BLaER1 treated with 17β-estradiol and CSF1 and Interleukin-3, amounts not matched to agents 10 nM and 100 nM (cell line): ENCODE data around the gene INPP5E.

Experiments
- H3K27ac ChIP-seq, 11 experiments: shearing (Covaris generic); formaldehyde crosslinking; 2 replicates each; pipeline ENCODE4 v1.8.1; 2022
- H3K27me3 ChIP-seq, 11 experiments: shearing (Covaris generic); formaldehyde crosslinking; 2 replicates each; pipeline ENCODE4 v1.8.1; 2022
- H3K36me3 ChIP-seq, 11 experiments: shearing (Covaris generic); formaldehyde crosslinking; 2 replicates each; pipeline ENCODE4 v1.8.1; 2022
- H3K4me1 ChIP-seq, 10 experiments: shearing (Covaris generic); formaldehyde crosslinking; 2 replicates each; pipeline ENCODE4 v1.8.1; 2022
- H3K4me2 ChIP-seq, 11 experiments: shearing (Covaris generic); formaldehyde crosslinking; 2 replicates each; pipeline ENCODE4 v1.8.1; 2022
- H3K4me3 ChIP-seq, 10 experiments: shearing (Covaris generic); formaldehyde crosslinking; 2 replicates each; pipeline ENCODE4 v1.8.1; 2022
- H3K9ac ChIP-seq, 11 experiments: shearing (Covaris generic); formaldehyde crosslinking; 2 replicates each; pipeline ENCODE4 v1.8.1; 2022
- H3K9me3 ChIP-seq, 11 experiments: shearing (Covaris generic); formaldehyde crosslinking; replicated peaks in 1 of 11; 2 replicates each; pipeline ENCODE4 v1.8.1; 2022
- H4K20me1 ChIP-seq, 11 experiments: shearing (Covaris generic); formaldehyde crosslinking; 2 replicates each; pipeline ENCODE4 v1.8.1; 2022
- Cebpa-rat ChIP-seq, 11 experiments: shearing (Covaris generic); IDR thresholded peaks; 2 replicates each; pipeline ENCODE4 v1.8.1; 2022

Gene INPP5E

GRCh38 chr9:136387217-136387616 is 52.4 kb downstream of the INPP5E start:
- Histone ChIP-seq H3K4me2 (no peak overlapping the region), H3K27ac (no peak overlapping the region), H3K27me3 (no peaks in the 10 kb centered on the region), H3K4me1 (peaks cover 0 to 30% (median 14%) of the 10 kb centered on the region in 10 experiments; a peak in 16 of 20 replicates), H3K9me3 (no peaks in the 10 kb centered on the region), H3K4me3 (no peak overlapping the region), H4K20me1 (peaks cover 0 to 73% (median 53%) of the 10 kb centered on the region in 11 experiments; a peak in 19 of 22 replicates), H3K9ac (no peak overlapping the region), H3K36me3 (peaks cover 87 to 100% (median 98%) of the 10 kb centered on the region in 11 experiments)
- TF ChIP-seq Cebpa-rat (IDR thresholded peaks at IDR 0.05): no peak

- H3K9me3 ChIP-seq: no peaks in the 10 kb centered on the region
- H3K27me3 ChIP-seq: no peaks in the 10 kb centered on the region
- no peak overlapping the region for H3K27ac ChIP-seq
- no peak overlapping the region for H3K4me3 ChIP-seq
- peak overlapping the region in 3 of 11 experiments; percentile 6 to 21 (median 17); a peak in 1 of 22 replicates for H3K4me2 ChIP-seq
- peaks cover 0 to 30% (median 14%) of the 10 kb centered on the region in 10 experiments; a peak in 16 of 20 replicates for H3K4me1 ChIP-seq
- no peak overlapping the region for H3K9ac ChIP-seq
- H4K20me1 ChIP-seq: peaks cover 0 to 69% (median 45%) of the 10 kb centered on the region in 11 experiments; a peak in 18 of 22 replicates
- TF ChIP-seq Cebpa-rat (IDR thresholded peaks at IDR 0.05): no peak
- H3K36me3 ChIP-seq: peaks cover 87 to 100% (median 98%) of the 10 kb centered on the region in 11 experiments
These were observed 53.6 kb downstream of the INPP5E start for GRCh38 chr9:136386018-136386417.

GRCh38 chr9:136385015-136385414 is 54.6 kb downstream of the INPP5E start:
- Histone ChIP-seq H3K36me3 (peaks cover 89 to 100% (median 98%) of the 10 kb centered on the region in 11 experiments), H3K9ac (no peak overlapping the region), H3K9me3 (no peaks in the 10 kb centered on the region), H3K27me3 (no peaks in the 10 kb centered on the region), H3K4me2 (peak overlapping the region in 9 of 11 experiments; percentile 0 to 34 (median 27); a peak in 10 of 22 replicates), H3K4me1 (peaks cover 0 to 30% (median 14%) of the 10 kb centered on the region in 10 experiments; a peak in 16 of 20 replicates), H3K27ac (no peak overlapping the region), H3K4me3 (no peak overlapping the region), H4K20me1 (peaks cover 0 to 76% (median 44%) of the 10 kb centered on the region in 11 experiments; a peak in 18 of 22 replicates)
- TF ChIP-seq Cebpa-rat (IDR thresholded peaks at IDR 0.05): no peak

GRCh38 chr9:136383436-136383835 is 56.2 kb downstream of the INPP5E start:
- H4K20me1 ChIP-seq: peaks cover 0 to 74% (median 39%) of the 10 kb centered on the region in 11 experiments; a peak in 17 of 22 replicates
- H3K4me2 ChIP-seq: no peak overlapping the region
- no peak overlapping the region for H3K27ac ChIP-seq
- TF ChIP-seq Cebpa-rat (IDR thresholded peaks at IDR 0.05): no peak
- no peaks in the 10 kb centered on the region for H3K27me3 ChIP-seq
- H3K36me3 ChIP-seq: peaks cover 88 to 100% (median 96%) of the 10 kb centered on the region in 11 experiments
- H3K4me1 ChIP-seq: peaks cover 0 to 22% (median 14%) of the 10 kb centered on the region in 10 experiments; a peak in 16 of 20 replicates
- H3K9ac ChIP-seq: 0 out of 22 replicates have a peak overlapping the region, but pooled peaks of 1 of the 11 experiments have one; percentile 22
- no peaks in the 10 kb centered on the region for H3K9me3 ChIP-seq
- no peak overlapping the region for H3K4me3 ChIP-seq

- H3K4me1 ChIP-seq: peaks cover 13 to 35% (median 24%) of the 10 kb centered on the region in 10 experiments
- H3K36me3 ChIP-seq: peaks cover 82 to 99% (median 92%) of the 10 kb centered on the region in 11 experiments
- no peaks in the 10 kb centered on the region for H3K27me3 ChIP-seq
- peaks cover 0 to 78% (median 45%) of the 10 kb centered on the region in 11 experiments; a peak in 17 of 22 replicates for H4K20me1 ChIP-seq
- no peak for TF ChIP-seq Cebpa-rat (IDR thresholded peaks at IDR 0.05)
- H3K27ac ChIP-seq: no peak overlapping the region
- H3K4me3 ChIP-seq: no peak overlapping the region
- no peaks in the 10 kb centered on the region for H3K9me3 ChIP-seq
- H3K4me2 ChIP-seq: no peak overlapping the region
- no peak overlapping the region for H3K9ac ChIP-seq
These were observed 57.6 kb downstream of the INPP5E start for GRCh38 chr9:136381966-136382513.

GRCh38 chr9:136381311-136381710 is 58.3 kb downstream of the INPP5E start:
- Histone ChIP-seq H4K20me1 (peaks cover 0 to 82% (median 45%) of the 10 kb centered on the region in 11 experiments; a peak in 17 of 22 replicates), H3K27ac (no peak overlapping the region), H3K27me3 (no peaks in the 10 kb centered on the region), H3K9me3 (no peaks in the 10 kb centered on the region), H3K4me3 (no peak overlapping the region), H3K4me1 (peaks cover 20 to 36% (median 31%) of the 10 kb centered on the region in 10 experiments), H3K9ac (no peak overlapping the region), H3K4me2 (no peak overlapping the region), H3K36me3 (peaks cover 77 to 97% (median 85%) of the 10 kb centered on the region in 11 experiments)
- TF ChIP-seq Cebpa-rat (IDR thresholded peaks at IDR 0.05): no peak

GRCh38 chr9:136380381-136380780 is 59.3 kb downstream of the INPP5E start:
- Histone ChIP-seq H3K27me3 (no peaks in the 10 kb centered on the region), H3K4me3 (no peak overlapping the region), H3K4me2 (no peak overlapping the region), H3K9me3 (no peaks in the 10 kb centered on the region), H3K27ac (no peak overlapping the region), H3K9ac (no peak overlapping the region), H4K20me1 (peaks cover 0 to 87% (median 45%) of the 10 kb centered on the region in 11 experiments; a peak in 17 of 22 replicates), H3K4me1 (peaks cover 30 to 39% (median 35%) of the 10 kb centered on the region in 10 experiments), H3K36me3 (peaks cover 69 to 97% (median 85%) of the 10 kb centered on the region in 11 experiments)
- no peak for TF ChIP-seq Cebpa-rat (IDR thresholded peaks at IDR 0.05)

GRCh38 chr9:136379891-136380290 is 59.8 kb downstream of the INPP5E start:
- no peak overlapping the region for H3K4me2 ChIP-seq
- TF ChIP-seq Cebpa-rat (IDR thresholded peaks at IDR 0.05): no peak
- no peaks in the 10 kb centered on the region for H3K9me3 ChIP-seq
- H3K27ac ChIP-seq: no peak overlapping the region
- no peak overlapping the region for H3K9ac ChIP-seq
- H3K36me3 ChIP-seq: peaks cover 64 to 97% (median 85%) of the 10 kb centered on the region in 11 experiments
- H4K20me1 ChIP-seq: peaks cover 0 to 87% (median 45%) of the 10 kb centered on the region in 11 experiments; a peak in 16 of 22 replicates
- H3K4me3 ChIP-seq: no peak overlapping the region
- no peaks in the 10 kb centered on the region for H3K27me3 ChIP-seq
- peaks cover 32 to 37% (median 35%) of the 10 kb centered on the region in 10 experiments for H3K4me1 ChIP-seq

GRCh38 chr9:136379401-136379800 is 60.2 kb downstream of the INPP5E start:
- H4K20me1 ChIP-seq: peaks cover 0 to 83% (median 42%) of the 10 kb centered on the region in 11 experiments; a peak in 15 of 22 replicates
- no peaks in the 10 kb centered on the region for H3K27me3 ChIP-seq
- H3K9ac ChIP-seq: no peak overlapping the region
- no peak overlapping the region for H3K27ac ChIP-seq
- H3K9me3 ChIP-seq: no peaks in the 10 kb centered on the region
- peaks cover 32 to 39% (median 37%) of the 10 kb centered on the region in 10 experiments for H3K4me1 ChIP-seq
- H3K36me3 ChIP-seq: peaks cover 59 to 95% (median 82%) of the 10 kb centered on the region in 11 experiments
- no peak overlapping the region for H3K4me3 ChIP-seq
- no peak for TF ChIP-seq Cebpa-rat (IDR thresholded peaks at IDR 0.05)
- no peak overlapping the region for H3K4me2 ChIP-seq
